Natural killer cell (primary cell): ENCODE measurements around the gene FGR. TPM values are rescaled to one million over a fixed set of nuclear protein-coding genes. Genes with fewer than 3 reads are reported as not detected.

Experiments used
- ATAC-seq, 3 donors: fragments of 150-1000 bp in 2 of 3; fragments of 200-7000 bp in 1 of 3; cut with Tn5 transposase; 1 replicate in 1 of 3; 2 replicates in 2 of 3; pipeline ENCODE4 v1.10.0; 2021; ENCODE audit warnings: mild to moderate bottlenecking in 2 of 3, moderate library complexity in 2 of 3
- DNase-seq, 2 donors: peaks; one replicate each; pipeline versions ENCODE4 v3.0.0 to v3.0.0-alpha.2; 2013 to 2021; ENCODE audit warnings: mixed read lengths in 1 of 2
- H3K27ac ChIP-seq: one replicate; pipeline ENCODE4 v1.5.1; 2013; ENCODE audit warnings: mild to moderate bottlenecking, low read length
- H3K27me3 ChIP-seq: one replicate; pipeline ENCODE4 v1.6.1; 2013; ENCODE audit warnings: low read length; ENCODE audit not compliant: control insufficient read depth, insufficient read depth
- H3K36me3 ChIP-seq: one replicate; pipeline ENCODE4 v1.6.1; 2013; ENCODE audit warnings: low read length; ENCODE audit not compliant: control insufficient read depth, insufficient read depth
- H3K4me1 ChIP-seq: one replicate; pipeline ENCODE4 v1.6.1; 2013; ENCODE audit warnings: low read length; ENCODE audit not compliant: control insufficient read depth, insufficient read depth
- H3K4me3 ChIP-seq: one replicate; pipeline ENCODE4 v1.5.1; 2013; ENCODE audit warnings: low read length
- H3K9me3 ChIP-seq: one replicate; pipeline ENCODE4 v1.6.1; 2013; ENCODE audit warnings: low read length; ENCODE audit not compliant: control insufficient read depth, insufficient read depth
- H3K27ac Mint-ChIP-seq, 2 donors: one replicate each; pipeline ENCODE4 v1.8.0; 2022; ENCODE audit warnings: mild to moderate bottlenecking in 2 of 2, mixed read lengths in 2 of 2, moderate library complexity in 1 of 2
- H3K27me3 Mint-ChIP-seq, 2 donors: one replicate each; pipeline ENCODE4 v1.8.0; 2022; ENCODE audit warnings: low read depth in 2 of 2, mixed read lengths in 2 of 2
- H3K36me3 Mint-ChIP-seq: one replicate; pipeline ENCODE4 v1.8.0; 2022; ENCODE audit warnings: mixed read lengths
- H3K4me1 Mint-ChIP-seq, 2 donors: one replicate each; pipeline ENCODE4 v1.8.0; 2022; ENCODE audit warnings: mixed read lengths in 2 of 2
- H3K4me3 Mint-ChIP-seq: one replicate; pipeline ENCODE4 v1.8.0; 2022; ENCODE audit warnings: mild to moderate bottlenecking, moderate library complexity, mixed read lengths
- H3K9me3 Mint-ChIP-seq, 2 donors: one replicate each; pipeline ENCODE4 v1.8.0; 2022; ENCODE audit warnings: mixed read lengths in 2 of 2
- CTCF ChIP-seq: fragments of 200-600 bp; IDR thresholded peaks from one replicate; pipeline ENCODE4 v1.8.0; 2022; ENCODE audit warnings: antibody characterized with exemption
- WGBS: methylation state at CpG from one replicate; pipeline ENCODE4 v1.1.7; 2013; ENCODE audit warnings: missing lambda C conversion rate; ENCODE audit not compliant: insufficient coverage; 5-methylcytosine and 5-hydroxymethylcytosine counted together
- intact Hi-C: fragments of 100-400 bp; cut with micrococcal nuclease; formaldehyde crosslinking; loops from one replicate; pipeline ENCODE4 v1.14.2; 2022
- total RNA-seq, 4 donors: library from RNA; stranded (reverse); fragments of 120-200 nt in 1 of 4; gene quantifications; one replicate each; pipeline versions ENCODE4 v1.2.3 to v1.2.4, GENCODE V29; 2013 to 2022

Gene FGR
- total RNA-seq, 3 donors from 2014 or later (not counting 1 experiment from before 2014, with no cell fraction given), result 353 to 452 (median 362) TPM

- ATAC-seq (no peak), DNase-seq (no peak)
- no peaks in the 10 kb centered on the region for H3K36me3 Mint-ChIP-seq
- TF ChIP-seq CTCF, result no peak
- H3K27me3 Mint-ChIP-seq, result no peaks in the 10 kb centered on the region
- Histone ChIP-seq H3K36me3 (peaks cover 4% of the 10 kb centered on the region), H3K4me3 (no peak overlapping the region), H3K4me1 (peaks cover 46% of the 10 kb centered on the region), H3K9me3 (no peaks in the 10 kb centered on the region), H3K27ac (no peak overlapping the region), H3K27me3 (no peaks in the 10 kb centered on the region)
- H3K27ac Mint-ChIP-seq, result no peak overlapping the region
- H3K4me1 Mint-ChIP-seq, result no peaks in the 10 kb centered on the region
- WGBS, result 94% methylated on average over 16 of the region's 22 CpGs
- H3K4me3 Mint-ChIP-seq, result no peak overlapping the region
- H3K9me3 Mint-ChIP-seq, result no peaks in the 10 kb centered on the region
- intact Hi-C loops, result no loop called here
These were observed 42.6 kb downstream of the FGR start for GRCh38 chr1:27592232-27592930.

- no peaks in the 10 kb centered on the region for H3K27me3 Mint-ChIP-seq
- Histone ChIP-seq H3K4me3 (no peak overlapping the region), H3K36me3 (peaks cover 5% of the 10 kb centered on the region), H3K27ac (no peak overlapping the region), H3K4me1 (peaks cover 38% of the 10 kb centered on the region), H3K9me3 (no peaks in the 10 kb centered on the region), H3K27me3 (no peaks in the 10 kb centered on the region)
- no peak overlapping the region for H3K27ac Mint-ChIP-seq
- ATAC-seq, result no peak
- 85% methylated on average over 4 of the region's 4 CpGs for WGBS
- no peak for TF ChIP-seq CTCF
- H3K9me3 Mint-ChIP-seq, result no peaks in the 10 kb centered on the region
- DNase-seq, result no peak
- no peak overlapping the region for H3K4me3 Mint-ChIP-seq
- intact Hi-C loops, result no loop called here
- H3K4me1 Mint-ChIP-seq, result no peaks in the 10 kb centered on the region
- H3K36me3 Mint-ChIP-seq, result no peaks in the 10 kb centered on the region
These were observed 43.4 kb downstream of the FGR start for GRCh38 chr1:27591622-27592021.

- WGBS, result 82% methylated on average over 4 of the region's 5 CpGs
- DNase-seq (no peak), ATAC-seq (no peak)
- no peak overlapping the region for H3K27ac ChIP-seq
- no peak overlapping the region for H3K27ac Mint-ChIP-seq
- H3K36me3 ChIP-seq, result peaks cover 5% of the 10 kb centered on the region
- no peaks in the 10 kb centered on the region for H3K27me3 Mint-ChIP-seq
- H3K27me3 ChIP-seq, result no peaks in the 10 kb centered on the region
- intact Hi-C loops, result no loop called here
- H3K4me1 ChIP-seq, result peaks cover 32% of the 10 kb centered on the region
- no peak overlapping the region for H3K4me3 Mint-ChIP-seq
- H3K9me3 ChIP-seq, result no peaks in the 10 kb centered on the region
- TF ChIP-seq CTCF, result no peak
- H3K4me3 ChIP-seq, result no peak overlapping the region
- H3K9me3 Mint-ChIP-seq, result no peaks in the 10 kb centered on the region
- no peaks in the 10 kb centered on the region for H3K36me3 Mint-ChIP-seq
- H3K4me1 Mint-ChIP-seq, result no peaks in the 10 kb centered on the region
These were observed 44.0 kb downstream of the FGR start for GRCh38 chr1:27590917-27591508.
